PFSK-1 (cell line): ENCODE data around the gene SYNDIG1.

Source experiments
- POLR2AphosphoS5 ChIP-seq: IDR thresholded peaks from 2 replicates; pipeline ENCODE4 v1.6.1; 2012; ENCODE audit warnings: low read depth, mild to moderate bottlenecking, control low read depth, low read length, moderate library complexity
- REST ChIP-seq, 2 experiments: IDR thresholded peaks; 2 replicates each; pipeline versions ENCODE4 v1.6.1 to v1.8.0; 2011 to 2012; ENCODE audit warnings: low read depth in 2 of 2, low read length in 2 of 2, control low read depth in 1 of 2, inconsistent platforms in 1 of 2, mild to moderate bottlenecking in 1 of 2, moderate library complexity in 1 of 2; ENCODE audit not compliant: insufficient read depth in 1 of 2
- TAF1 ChIP-seq: IDR thresholded peaks from 2 replicates; pipeline ENCODE4 v1.6.1; 2012; ENCODE audit warnings: low read length, control low read depth, borderline replicate concordance; ENCODE audit not compliant: insufficient read depth

- TF ChIP-seq TAF1, result no peak
- TF ChIP-seq REST (IDR thresholded peaks at IDR 0.05; ENCODE audit: insufficient read depth in 1 of 2, low read depth in 2 of 2, low read length in 2 of 2), result no peak
- TF ChIP-seq POLR2AphosphoS5, result no peak
These were observed 14.1 kb downstream of the SYNDIG1 start for GRCh38 chr20:24483435-24484080.
